OCI-LY1 (cell line): ENCODE results near the gene CDR2.

ENCODE experiments used
- EZH2 ChIP-seq: fragments of 200-600 bp; sonication (generic), shearing (Covaris generic); IDR thresholded peaks from 2 replicates; pipeline ENCODE4 v1.8.0; 2017; ENCODE audit warnings: borderline replicate concordance, mixed run types, mild to moderate bottlenecking, antibody characterized with exemption, low read length, moderate library complexity, mixed read lengths
- TF ChIP-seq, protein P1 (sequence below): fragments of 200-600 bp; sonication (generic), shearing (Covaris generic); IDR thresholded peaks from 2 replicates; pipeline ENCODE4 v1.5.1; 2017; ENCODE audit warnings: mild to moderate bottlenecking, antibody characterized with exemption, low read length, moderate library complexity, mixed read lengths

DNA sequence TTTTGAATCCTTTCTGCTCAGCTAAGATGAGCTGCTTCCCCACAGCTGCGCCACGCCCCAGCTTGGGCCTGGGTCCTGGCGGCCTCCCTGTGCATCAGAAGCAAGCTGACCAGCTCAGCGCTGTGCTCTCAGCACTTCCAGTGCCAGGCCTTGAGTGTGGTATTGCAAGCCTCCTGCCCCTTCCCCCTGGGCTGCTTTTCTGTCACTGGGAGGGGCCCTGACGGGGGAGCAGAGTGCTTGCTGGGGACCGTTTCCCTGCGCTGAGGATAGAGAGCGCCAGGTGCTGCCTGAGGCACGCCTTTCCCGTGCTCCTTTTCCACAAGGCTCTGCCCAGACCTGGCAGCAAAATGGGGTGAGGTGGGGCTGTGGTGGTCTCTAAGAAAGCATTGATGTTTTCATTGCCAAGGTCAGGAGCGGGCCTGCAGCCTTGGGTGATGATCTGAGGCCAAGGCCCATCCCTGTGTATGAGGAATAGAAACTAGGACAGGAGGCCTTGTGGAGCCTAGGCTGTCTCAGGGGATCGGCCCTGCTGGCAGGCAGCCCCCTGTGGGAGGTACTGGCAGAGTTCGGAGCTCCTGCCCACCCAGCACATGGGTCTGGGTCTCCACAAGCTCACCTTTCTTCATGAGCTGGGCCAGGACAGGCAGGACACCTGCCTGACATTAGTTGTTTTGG is 47.5 kb downstream of the CDR2 start:
- TF ChIP-seq, protein P1, sequence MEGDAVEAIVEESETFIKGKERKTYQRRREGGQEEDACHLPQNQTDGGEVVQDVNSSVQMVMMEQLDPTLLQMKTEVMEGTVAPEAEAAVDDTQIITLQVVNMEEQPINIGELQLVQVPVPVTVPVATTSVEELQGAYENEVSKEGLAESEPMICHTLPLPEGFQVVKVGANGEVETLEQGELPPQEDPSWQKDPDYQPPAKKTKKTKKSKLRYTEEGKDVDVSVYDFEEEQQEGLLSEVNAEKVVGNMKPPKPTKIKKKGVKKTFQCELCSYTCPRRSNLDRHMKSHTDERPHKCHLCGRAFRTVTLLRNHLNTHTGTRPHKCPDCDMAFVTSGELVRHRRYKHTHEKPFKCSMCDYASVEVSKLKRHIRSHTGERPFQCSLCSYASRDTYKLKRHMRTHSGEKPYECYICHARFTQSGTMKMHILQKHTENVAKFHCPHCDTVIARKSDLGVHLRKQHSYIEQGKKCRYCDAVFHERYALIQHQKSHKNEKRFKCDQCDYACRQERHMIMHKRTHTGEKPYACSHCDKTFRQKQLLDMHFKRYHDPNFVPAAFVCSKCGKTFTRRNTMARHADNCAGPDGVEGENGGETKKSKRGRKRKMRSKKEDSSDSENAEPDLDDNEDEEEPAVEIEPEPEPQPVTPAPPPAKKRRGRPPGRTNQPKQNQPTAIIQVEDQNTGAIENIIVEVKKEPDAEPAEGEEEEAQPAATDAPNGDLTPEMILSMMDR, result no peak
- TF ChIP-seq EZH2, result no peak
